GM04503 (cell line): ENCODE measurements around the gene CDC42EP1.
A peak's percentile ranks its signal among the peaks of the same experiment; 100 is the strongest.

Experiments
- DNase-seq: peaks from one replicate; pipeline ENCODE4 v3.0.0-alpha.2; 2012; ENCODE audit warnings: low read depth

Gene CDC42EP1

DNA sequence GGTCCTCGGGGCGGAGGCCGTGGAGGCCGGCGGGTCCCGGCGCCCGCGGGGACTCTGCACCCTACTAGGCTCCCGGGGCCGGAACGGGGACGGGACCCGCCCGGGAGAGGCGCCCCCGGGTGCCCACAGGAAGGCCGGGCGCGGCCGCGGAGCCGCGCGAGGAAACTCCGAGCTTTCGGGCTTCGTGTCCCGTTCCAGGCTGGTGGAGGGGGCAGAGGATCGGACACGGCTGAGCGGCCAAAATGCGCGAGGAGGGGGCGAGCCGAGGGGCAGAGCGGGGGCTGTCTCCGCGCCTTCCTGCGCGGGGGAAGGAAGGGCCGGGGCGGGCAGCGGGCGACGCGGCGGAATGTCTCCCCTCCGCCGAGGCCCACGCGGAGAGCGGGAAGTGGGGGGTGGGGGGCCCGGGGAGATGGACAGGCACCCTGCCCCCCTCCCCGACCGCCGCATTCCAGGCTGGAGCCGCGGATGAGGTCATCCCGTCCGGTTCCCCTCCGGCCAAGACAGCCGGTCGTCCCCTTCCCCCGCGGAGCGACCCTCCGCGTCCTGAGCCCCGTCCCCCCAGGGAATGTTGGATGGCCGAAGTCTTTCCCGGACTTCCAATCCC is 430 bp downstream of the CDC42EP1 start:
- DNase-seq = no peak

DNA sequence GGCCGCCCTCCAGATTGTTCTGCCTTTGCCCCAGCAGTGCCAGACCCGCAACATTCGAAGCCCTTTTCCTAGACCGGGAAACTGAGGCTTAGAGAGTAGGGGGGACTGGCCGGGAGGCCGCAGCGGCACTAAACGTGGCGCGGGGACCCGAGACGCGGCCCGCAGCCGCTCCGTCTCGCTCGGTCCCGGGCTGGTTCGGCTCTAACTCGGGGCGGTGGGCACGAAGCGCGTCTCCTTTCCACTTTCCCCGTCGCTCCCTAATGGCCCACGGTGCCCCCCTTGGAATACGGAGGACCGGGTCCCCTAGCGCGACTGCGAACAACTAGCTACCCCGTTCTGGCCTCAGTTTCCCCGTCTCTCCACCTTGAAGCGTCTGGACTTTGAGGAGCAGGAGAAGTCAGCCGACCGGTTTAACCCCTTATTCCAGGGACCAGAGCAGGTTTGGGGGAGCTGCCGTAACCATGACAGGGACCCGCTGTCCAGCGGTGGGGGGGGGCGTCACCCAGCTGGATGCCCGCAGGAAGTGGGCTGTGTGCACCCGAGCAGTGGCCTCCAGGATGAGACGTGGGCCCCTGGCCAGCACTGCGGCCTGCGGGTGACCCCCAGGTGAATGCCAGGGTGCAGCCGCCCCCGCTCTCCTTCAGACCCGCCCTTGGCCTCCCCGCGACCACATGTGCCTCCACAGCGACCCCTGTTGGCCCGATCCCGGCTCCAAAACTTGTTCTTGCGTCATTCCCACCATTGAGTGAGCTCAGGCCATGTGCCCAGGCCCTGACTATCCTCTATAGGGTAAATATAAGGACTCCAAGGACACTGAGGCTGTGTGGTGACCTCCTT is 1.1 kb downstream of the CDC42EP1 start:
- no peak for DNase-seq

GRCh38 chr22:37562049-37562875 is 2.0 kb downstream of the CDC42EP1 start:
- DNase-seq = no peak

DNA sequence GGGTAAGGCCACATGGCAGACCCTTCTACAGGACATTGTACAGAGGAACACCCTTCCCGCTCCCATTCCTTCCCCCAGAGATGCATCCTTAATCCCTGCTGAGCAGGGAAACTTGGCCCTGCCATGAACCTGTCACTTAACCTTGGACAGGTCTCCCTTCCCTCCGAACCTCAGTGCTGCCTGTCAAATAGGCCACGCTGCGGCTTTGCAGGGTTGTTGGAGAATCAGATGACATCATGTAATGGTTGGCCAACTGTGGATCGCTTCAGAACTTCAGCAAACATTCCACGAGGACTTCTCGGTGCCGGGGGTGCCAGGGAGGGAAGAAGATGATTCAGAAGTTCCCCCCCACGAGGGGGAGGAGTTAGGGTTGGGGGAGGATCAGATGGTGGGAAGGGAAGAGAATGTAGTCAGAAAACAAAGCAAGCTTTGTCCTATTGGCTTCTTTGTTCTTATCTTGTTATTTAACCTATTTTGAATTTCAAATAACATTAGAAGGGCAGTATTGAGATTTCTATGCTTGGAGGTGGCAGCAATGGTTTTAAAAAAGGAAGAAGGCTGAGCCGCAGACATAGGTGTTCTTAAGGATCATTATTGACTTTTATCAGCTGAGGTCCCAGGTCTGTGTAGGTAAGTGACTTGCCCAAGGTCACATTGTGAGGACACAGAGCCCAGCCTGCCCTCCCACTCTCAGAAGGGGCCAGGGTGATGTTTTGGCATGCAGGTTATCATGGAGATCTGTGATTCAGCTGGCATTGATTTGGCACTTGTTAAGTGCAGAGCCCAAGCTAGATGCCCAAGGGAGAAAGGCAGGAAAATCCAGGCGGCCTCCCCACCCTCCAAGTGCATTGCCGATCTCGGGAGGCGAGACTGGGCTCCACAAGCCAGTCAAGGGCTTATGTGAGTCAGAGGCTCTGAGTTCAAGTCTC is 3.1 kb downstream of the CDC42EP1 start:
- DNase-seq = peak; percentile 88

GRCh38 chr22:37564111-37564711 is 3.9 kb downstream of the CDC42EP1 start:
- no peak for DNase-seq

DNA sequence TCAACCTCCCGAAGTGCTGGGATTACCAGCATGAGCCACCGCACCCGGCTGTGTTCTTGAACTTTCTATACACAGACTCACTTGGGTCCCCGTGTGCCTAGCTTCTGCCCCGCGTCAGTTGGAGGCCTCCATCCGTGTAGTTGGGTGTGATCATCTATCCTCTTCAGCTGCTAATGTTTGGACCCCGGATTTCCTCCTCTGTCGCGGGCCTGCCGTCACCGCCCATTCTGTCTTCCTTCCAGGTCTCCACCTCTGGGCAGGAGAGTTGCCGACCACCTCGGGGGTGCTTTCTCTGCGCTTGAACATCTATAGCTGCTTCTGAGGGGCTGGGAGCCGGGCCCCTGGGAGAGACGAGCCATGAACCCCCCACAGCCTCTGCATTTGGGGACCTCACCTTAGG is 5.5 kb downstream of the CDC42EP1 start:
- DNase-seq = no peak

GRCh38 chr22:37566329-37566837 is 6.1 kb downstream of the CDC42EP1 start:
- DNase-seq = no peak

- DNase-seq = no peak
Observed at GRCh38 chr22:37566903-37567798, 6.9 kb downstream of the CDC42EP1 start.

DNA sequence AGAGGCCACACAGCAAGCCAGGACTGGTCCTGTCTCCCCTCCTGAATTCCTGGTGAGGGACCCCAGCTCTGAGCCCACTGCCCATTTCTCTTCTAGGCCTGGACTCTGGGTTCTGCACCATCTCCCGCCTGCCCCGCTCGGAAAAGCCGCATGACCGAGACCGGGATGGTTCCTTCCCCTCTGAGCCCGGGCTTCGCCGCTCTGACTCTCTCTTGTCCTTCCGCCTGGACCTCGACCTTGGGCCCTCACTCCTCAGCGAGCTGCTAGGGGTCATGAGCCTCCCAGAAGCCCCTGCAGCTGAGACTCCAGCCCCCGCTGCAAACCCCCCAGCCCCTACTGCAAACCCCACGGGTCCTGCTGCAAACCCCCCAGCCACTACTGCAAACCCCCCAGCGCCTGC is 7.7 kb downstream of the CDC42EP1 start:
- DNase-seq = no peak

GRCh38 chr22:37568448-37569008 is 8.2 kb downstream of the CDC42EP1 start:
- no peak for DNase-seq

DNA sequence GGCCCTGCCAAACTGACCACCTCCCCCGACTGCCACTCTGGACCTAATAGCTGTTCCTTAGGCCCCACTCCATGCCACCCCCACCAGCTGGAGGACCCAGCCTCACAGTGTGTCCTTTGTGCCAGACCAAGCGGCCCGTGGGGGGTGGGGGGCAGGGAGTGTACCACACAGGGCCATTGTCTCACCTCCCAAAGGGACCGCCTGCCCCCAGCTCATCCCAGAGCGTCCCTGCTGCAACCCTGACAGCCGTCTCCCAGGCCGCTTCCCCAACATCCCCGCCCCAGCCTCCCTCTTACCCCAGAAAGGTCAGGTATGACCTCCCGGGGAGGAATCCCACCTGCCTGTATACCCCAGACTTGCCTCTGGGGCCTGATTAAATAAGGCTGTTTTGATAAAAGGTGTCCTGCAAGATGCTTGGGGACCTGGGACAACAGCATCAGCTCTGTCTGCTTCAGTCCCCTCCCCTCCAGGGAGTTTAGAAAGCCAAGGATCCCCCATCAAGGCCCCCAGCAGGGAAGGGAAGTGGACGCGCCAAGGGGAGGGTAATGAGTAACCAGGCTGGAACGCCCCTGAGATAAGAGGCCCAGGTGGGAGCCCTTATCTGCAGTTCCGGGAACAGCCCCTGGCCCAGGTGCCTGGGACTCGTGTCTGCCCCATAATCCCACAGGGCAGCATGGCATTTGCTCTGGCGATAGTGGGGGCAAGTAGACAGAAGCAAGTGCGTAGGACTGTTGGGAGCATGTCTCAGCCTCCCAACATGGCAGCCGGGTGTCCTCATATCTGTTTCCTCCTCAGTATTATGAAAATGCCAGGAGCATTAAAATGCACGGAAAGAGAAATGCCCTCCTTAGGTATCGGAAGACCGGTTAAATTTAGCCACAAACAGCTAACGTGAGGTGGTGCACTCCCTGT is 9.0 kb downstream of the CDC42EP1 start:
- no peak for DNase-seq

GRCh38 chr22:37569921-37570660 is 9.8 kb downstream of the CDC42EP1 start:
- no peak for DNase-seq

DNA sequence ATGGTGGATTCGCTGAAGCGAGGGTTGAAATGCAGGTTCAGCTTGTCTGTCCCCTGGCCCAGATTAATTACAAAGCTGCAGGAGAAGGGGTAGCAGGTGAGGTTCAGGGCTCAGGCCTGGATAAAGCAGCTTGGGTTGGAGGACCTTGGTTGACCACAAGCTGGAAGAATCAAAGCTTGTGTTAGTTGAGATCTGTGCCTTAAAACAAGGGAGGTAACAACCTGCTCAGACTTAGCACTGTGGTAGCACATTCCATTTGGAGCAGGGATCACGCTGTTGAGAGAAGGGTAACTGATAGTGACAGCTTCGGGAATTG is 10.3 kb downstream of the CDC42EP1 start:
- DNase-seq = no peak

- no peak for DNase-seq
Observed at GRCh38 chr22:37571258-37571991, 11.1 kb downstream of the CDC42EP1 start.

GRCh38 chr22:37571992-37572373 is 11.7 kb downstream of the CDC42EP1 start:
- no peak for DNase-seq

- no peak for DNase-seq
Observed at GRCh38 chr22:37575490-37576003, 15.3 kb downstream of the CDC42EP1 start.

DNA sequence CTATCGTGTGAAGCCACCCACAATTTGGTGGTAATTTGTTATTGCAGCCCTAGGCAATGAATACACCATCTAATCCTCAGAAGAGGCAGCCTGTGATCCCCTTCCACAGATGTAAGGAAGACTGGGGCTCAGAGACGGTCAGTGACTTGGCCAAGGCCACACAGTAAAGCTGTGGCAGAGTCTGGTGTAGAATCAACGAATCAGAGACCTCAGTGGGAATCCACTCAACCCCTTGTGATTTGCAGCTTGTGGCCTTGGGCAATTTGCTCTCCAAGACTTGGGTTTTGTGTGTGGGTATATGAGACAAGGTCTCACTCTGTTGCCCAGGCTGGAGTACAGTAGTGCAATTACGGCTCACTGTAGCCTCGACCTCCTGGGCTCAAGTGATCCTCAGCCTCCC is 17.7 kb downstream of the CDC42EP1 start:
- no peak for DNase-seq
